CD4-positive, alpha-beta T cell (primary cell): Measurements from ENCODE around the gene OR51B4. TPM values are rescaled to one million over a fixed set of nuclear protein-coding genes. Genes with fewer than 3 reads are reported as not detected.

ENCODE experiments used
- ATAC-seq: fragments of 200-7000 bp; cut with Tn5 transposase; one replicate; pipeline ENCODE4 v1.10.0; 2022; ENCODE audit warnings: mild to moderate bottlenecking; ENCODE audit not compliant: poor library complexity
- CTCF ChIA-PET: fragments of 350-600 bp; sonication (Branson Sonifier 250); formaldehyde crosslinking; loops from one replicate; lab custom pipeline; 2021; ENCODE audit warnings: antibody characterized with exemption, inconsistent platforms; lab: Charles Lee
- POLR2A ChIA-PET: fragments of 350-600 bp; sonication (Branson Sonifier 250); formaldehyde crosslinking; loops from one replicate; lab custom pipeline; 2021; ENCODE audit warnings: antibody characterized with exemption, inconsistent platforms; lab: Charles Lee
- DNase-seq, 14 experiments: peaks; one replicate each; pipeline ENCODE4 v3.0.0-alpha.2; 2013 to 2020; ENCODE audit warnings: mixed read lengths in 2 of 14
- H3K27ac ChIP-seq, 2 donors: one replicate each; pipeline versions ENCODE4 v1.5.1 to v1.7.0; 2013; ENCODE audit warnings: low read length in 2 of 2, low read depth in 1 of 2, mild to moderate bottlenecking in 1 of 2
- H3K27me3 ChIP-seq, 2 experiments: 1 replicate in 1 of 2; 2 replicates in 1 of 2; pipeline versions ENCODE4 v1.6.1 to v1.7.0; 2013; ENCODE audit warnings: low read length in 2 of 2, control low read depth in 1 of 2, mild to moderate bottlenecking in 1 of 2, moderate library complexity in 1 of 2; ENCODE audit not compliant: insufficient read depth in 2 of 2, control insufficient read depth in 1 of 2
- H3K36me3 ChIP-seq: one replicate; pipeline ENCODE4 v1.6.1; 2013; ENCODE audit warnings: low read length, control low read depth; ENCODE audit not compliant: insufficient read depth
- H3K4me1 ChIP-seq: one replicate; pipeline ENCODE4 v1.6.1; 2013; ENCODE audit warnings: low read length, control low read depth; ENCODE audit not compliant: insufficient read depth
- H3K4me3 ChIP-seq: one replicate; pipeline ENCODE4 v1.5.1; 2013; ENCODE audit warnings: mild to moderate bottlenecking, low read length, moderate library complexity
- H3K9me3 ChIP-seq, 2 experiments: 1 replicate in 1 of 2; 2 replicates in 1 of 2; pipeline versions ENCODE4 v1.6.1 to v1.7.0; 2013; ENCODE audit warnings: low read length in 2 of 2, mild to moderate bottlenecking in 2 of 2, control low read depth in 1 of 2, moderate library complexity in 1 of 2; ENCODE audit not compliant: control insufficient read depth in 1 of 2, insufficient read depth in 1 of 2
- H3K27ac Mint-ChIP-seq: one replicate; pipeline ENCODE4 v1.8.0; 2020; ENCODE audit warnings: mixed read lengths
- H3K27me3 Mint-ChIP-seq: one replicate; pipeline ENCODE4 v1.8.0; 2021; ENCODE audit warnings: mixed read lengths
- H3K36me3 Mint-ChIP-seq: one replicate; pipeline ENCODE4 v1.8.0; 2021; ENCODE audit warnings: low read depth, mixed read lengths
- H3K4me1 Mint-ChIP-seq: one replicate; pipeline ENCODE4 v1.8.0; 2021; ENCODE audit warnings: low read depth, mixed read lengths
- H3K4me3 Mint-ChIP-seq: one replicate; pipeline ENCODE4 v1.8.0; 2020; ENCODE audit warnings: mild to moderate bottlenecking, mixed read lengths
- H3K9me3 Mint-ChIP-seq: one replicate; pipeline ENCODE4 v1.8.0; 2020; ENCODE audit warnings: mixed read lengths
- CTCF ChIP-seq: fragments of 200-600 bp; IDR thresholded peaks from one replicate; pipeline ENCODE4 v1.8.0; 2022; ENCODE audit warnings: antibody characterized with exemption, mild to moderate bottlenecking
- intact Hi-C, 2 experiments: fragments of 100-400 bp; cut with DNase I in 1 of 2; cut with micrococcal nuclease in 1 of 2; formaldehyde crosslinking; loops; one replicate each; pipeline versions ENCODE4 v1.15.1 to v1.9.0; 2023 to 2025; cut with DNase I, micrococcal nuclease
- total RNA-seq, 174 experiments: library from RNA in 2 of 174; stranded (reverse) in 2 of 174; gene quantifications; one replicate each; pipeline ENCODE4 v1.2.3 and lab custom pipeline; 2021 to 2026

The OR51B4 gene
- total RNA-seq, 2 experiments from 2014 or later = not detected

DNA sequence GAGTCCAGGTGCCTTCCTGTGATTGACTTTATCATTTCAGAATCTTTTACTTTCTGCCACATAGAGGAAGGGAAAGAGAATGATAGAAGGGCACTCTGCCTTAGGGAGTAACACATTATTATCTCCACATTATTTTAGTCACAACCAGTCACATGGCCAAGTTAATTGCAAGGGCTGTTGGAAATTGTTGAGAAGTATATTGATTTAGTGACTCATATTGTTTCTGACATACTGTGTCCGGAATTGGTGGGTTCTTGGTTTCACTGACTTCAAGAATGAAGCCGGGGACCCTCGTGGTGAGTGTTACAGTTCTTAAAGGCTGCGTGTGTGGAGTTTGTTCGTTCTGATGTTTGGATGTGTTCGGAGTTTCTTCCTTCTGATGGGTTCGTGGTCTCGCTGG, 8.7 kb downstream of the OR51B4 start:
- Mint-ChIP-seq H3K27ac (no peak overlapping the region), H3K27me3 (no peaks in the 10 kb centered on the region), H3K36me3 (no peaks in the 10 kb centered on the region), H3K9me3 (no peaks in the 10 kb centered on the region), H3K4me3 (no peak overlapping the region), H3K4me1 (no peaks in the 10 kb centered on the region)
- Histone ChIP-seq H3K4me3 (no peak overlapping the region), H3K27ac (no peak overlapping the region), H3K4me1 (no peaks in the 10 kb centered on the region), H3K36me3 (no peaks in the 10 kb centered on the region), H3K9me3 (peaks cover 0 to 7% of the 10 kb centered on the region in 2 experiments), H3K27me3 (no peaks in the 10 kb centered on the region)
- intact Hi-C loops = no loop called here
- no peak for ATAC-seq
- POLR2A ChIA-PET = no interaction called here
- no peak for TF ChIP-seq CTCF
- DNase-seq = no peak
- CTCF ChIA-PET = no interaction called here

- no peaks in the 10 kb centered on the region for H3K27me3 Mint-ChIP-seq
- CTCF ChIA-PET = no interaction called here
- Histone ChIP-seq H3K27me3 (no peaks in the 10 kb centered on the region), H3K4me3 (no peak overlapping the region), H3K4me1 (no peaks in the 10 kb centered on the region), H3K9me3 (peaks cover 0 to 7% of the 10 kb centered on the region in 2 experiments), H3K27ac (no peak overlapping the region), H3K36me3 (no peaks in the 10 kb centered on the region)
- H3K36me3 Mint-ChIP-seq = no peaks in the 10 kb centered on the region
- no peak overlapping the region for H3K4me3 Mint-ChIP-seq
- POLR2A ChIA-PET = no interaction called here
- intact Hi-C loops = no loop called here
- no peak for ATAC-seq
- H3K9me3 Mint-ChIP-seq = no peaks in the 10 kb centered on the region
- no peaks in the 10 kb centered on the region for H3K4me1 Mint-ChIP-seq
- TF ChIP-seq CTCF = no peak
- no peak overlapping the region for H3K27ac Mint-ChIP-seq
- DNase-seq = no peak
Measured at GRCh38 chr11:5291207-5291838, 10.4 kb downstream of the OR51B4 start.

DNA sequence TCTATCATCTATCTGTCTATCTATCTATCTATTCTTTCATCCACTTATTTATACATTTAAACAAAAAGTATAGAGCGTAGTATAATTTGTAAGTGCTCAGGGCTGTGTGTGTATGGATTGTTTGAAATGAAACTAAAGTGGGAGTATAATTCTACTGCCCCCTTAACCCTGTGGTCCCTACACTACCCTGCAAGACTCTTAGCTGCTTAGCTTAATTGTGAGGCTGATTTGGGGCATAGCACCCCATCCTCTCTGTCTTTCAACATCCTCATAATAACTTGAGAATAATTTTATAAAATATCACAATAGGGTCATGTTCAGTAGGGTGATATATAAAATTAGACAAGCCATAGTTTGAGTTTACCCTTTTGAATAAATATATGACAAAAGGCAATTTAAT, 11.6 kb downstream of the OR51B4 start:
- ChIA-PET POLR2A (no interaction called here), CTCF (no interaction called here)
- H3K27me3 Mint-ChIP-seq = no peaks in the 10 kb centered on the region
- H3K4me3 ChIP-seq = no peak overlapping the region
- no peaks in the 10 kb centered on the region for H3K4me1 Mint-ChIP-seq
- H3K27me3 ChIP-seq = no peaks in the 10 kb centered on the region
- no peak overlapping the region for H3K27ac Mint-ChIP-seq
- no peaks in the 10 kb centered on the region for H3K4me1 ChIP-seq
- intact Hi-C loops = no loop called here
- no peaks in the 10 kb centered on the region for H3K36me3 ChIP-seq
- H3K9me3 Mint-ChIP-seq = no peaks in the 10 kb centered on the region
- H3K4me3 Mint-ChIP-seq = no peak overlapping the region
- TF ChIP-seq CTCF = no peak
- no peak for ATAC-seq
- no peaks in the 10 kb centered on the region for H3K36me3 Mint-ChIP-seq
- H3K9me3 ChIP-seq = peaks cover 0 to 7% of the 10 kb centered on the region in 2 experiments
- no peak for DNase-seq
- H3K27ac ChIP-seq = no peak overlapping the region
